SK-N-SH treated with all-trans-retinoic acid at 6 μM for 48 hours (cell line): ENCODE results near the gene SESN2.

Source experiments
- ARNTL ChIP-seq: fragments of 450-650 bp; formaldehyde crosslinking; IDR thresholded peaks from 2 replicates; pipeline ENCODE4 v1.5.0; 2020; ENCODE audit warnings: low read depth, mild to moderate bottlenecking, moderate library complexity, borderline replicate concordance
- BACH2 ChIP-seq: fragments of 250-450 bp; sonication (Bioruptor Pico); IDR thresholded peaks from 2 replicates; pipeline ENCODE4 v1.9.0; 2021; ENCODE audit warnings: mild to moderate bottlenecking, borderline replicate concordance
- ISL1 ChIP-seq: fragments of 250-450 bp; sonication (Bioruptor Pico); IDR thresholded peaks from 2 replicates; pipeline ENCODE4 v2.1.2; 2022; ENCODE audit warnings: mild to moderate bottlenecking, moderate library complexity
- ZFP3 ChIP-seq: fragments of 250-450 bp; sonication (Bioruptor Pico); IDR thresholded peaks from 2 replicates; pipeline ENCODE4 v1.5.0; 2020; ENCODE audit warnings: mild to moderate bottlenecking, moderate library complexity
- ZFP30 ChIP-seq: fragments of 450-650 bp; formaldehyde crosslinking; IDR thresholded peaks from 2 replicates; pipeline ENCODE4 v1.5.0; 2022; ENCODE audit warnings: mild to moderate bottlenecking, moderate library complexity
- ZNF70 ChIP-seq: fragments of 450-650 bp; formaldehyde crosslinking; IDR thresholded peaks from 2 replicates; pipeline ENCODE4 v1.5.0; 2020; ENCODE audit warnings: mild to moderate bottlenecking, moderate library complexity
- ZNF8 ChIP-seq: fragments of 450-650 bp; formaldehyde crosslinking; IDR thresholded peaks from 2 replicates; pipeline ENCODE4 v1.5.0; 2020; ENCODE audit warnings: mild to moderate bottlenecking, moderate library complexity
- TF ChIP-seq, protein P1 (sequence below): fragments of 250-450 bp; sonication (Bioruptor Pico); IDR thresholded peaks from 2 replicates; pipeline ENCODE4 v1.5.0; 2020; ENCODE audit warnings: mild to moderate bottlenecking, moderate library complexity

DNA sequence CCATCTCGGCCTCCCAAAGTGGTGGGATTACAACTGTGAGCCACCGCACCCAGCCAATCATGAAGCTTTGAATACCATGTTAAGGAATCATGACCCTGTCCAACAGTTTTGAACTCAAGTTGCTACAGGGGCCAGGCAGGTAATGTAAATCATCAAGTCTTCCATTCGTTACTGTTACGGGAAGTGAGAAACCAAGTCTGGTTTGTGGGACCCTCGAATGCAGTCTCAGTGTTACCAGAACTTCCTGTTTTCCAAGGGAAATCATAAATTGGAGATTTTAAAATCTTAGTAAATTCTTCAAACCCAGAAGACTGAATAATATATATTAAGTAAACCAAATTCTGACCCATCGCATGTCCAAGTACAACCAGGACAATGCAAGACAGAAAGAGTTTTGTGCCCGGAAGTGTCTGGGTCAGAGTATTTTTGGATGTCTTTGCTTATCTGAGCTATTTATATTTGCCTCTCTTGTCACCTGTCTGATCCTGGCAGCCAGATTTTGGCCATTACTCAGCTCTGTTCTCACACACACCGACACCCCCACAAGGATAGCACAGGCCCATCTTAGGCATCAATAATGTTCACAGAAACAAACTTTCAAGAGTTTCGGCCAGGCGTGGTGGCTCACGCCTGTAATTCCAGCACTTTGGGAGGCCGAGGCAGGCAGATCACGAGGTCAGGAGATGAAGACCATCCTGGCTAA, 14.6 kb upstream of the SESN2 start:
- TF ChIP-seq, protein P1, sequence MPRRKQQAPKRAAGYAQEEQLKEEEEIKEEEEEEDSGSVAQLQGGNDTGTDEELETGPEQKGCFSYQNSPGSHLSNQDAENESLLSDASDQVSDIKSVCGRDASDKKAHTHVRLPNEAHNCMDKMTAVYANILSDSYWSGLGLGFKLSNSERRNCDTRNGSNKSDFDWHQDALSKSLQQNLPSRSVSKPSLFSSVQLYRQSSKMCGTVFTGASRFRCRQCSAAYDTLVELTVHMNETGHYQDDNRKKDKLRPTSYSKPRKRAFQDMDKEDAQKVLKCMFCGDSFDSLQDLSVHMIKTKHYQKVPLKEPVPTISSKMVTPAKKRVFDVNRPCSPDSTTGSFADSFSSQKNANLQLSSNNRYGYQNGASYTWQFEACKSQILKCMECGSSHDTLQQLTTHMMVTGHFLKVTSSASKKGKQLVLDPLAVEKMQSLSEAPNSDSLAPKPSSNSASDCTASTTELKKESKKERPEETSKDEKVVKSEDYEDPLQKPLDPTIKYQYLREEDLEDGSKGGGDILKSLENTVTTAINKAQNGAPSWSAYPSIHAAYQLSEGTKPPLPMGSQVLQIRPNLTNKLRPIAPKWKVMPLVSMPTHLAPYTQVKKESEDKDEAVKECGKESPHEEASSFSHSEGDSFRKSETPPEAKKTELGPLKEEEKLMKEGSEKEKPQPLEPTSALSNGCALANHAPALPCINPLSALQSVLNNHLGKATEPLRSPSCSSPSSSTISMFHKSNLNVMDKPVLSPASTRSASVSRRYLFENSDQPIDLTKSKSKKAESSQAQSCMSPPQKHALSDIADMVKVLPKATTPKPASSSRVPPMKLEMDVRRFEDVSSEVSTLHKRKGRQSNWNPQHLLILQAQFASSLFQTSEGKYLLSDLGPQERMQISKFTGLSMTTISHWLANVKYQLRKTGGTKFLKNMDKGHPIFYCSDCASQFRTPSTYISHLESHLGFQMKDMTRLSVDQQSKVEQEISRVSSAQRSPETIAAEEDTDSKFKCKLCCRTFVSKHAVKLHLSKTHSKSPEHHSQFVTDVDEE (CRISPR knock-in tag), result no peak
- TF ChIP-seq ZFP3 (CRISPR knock-in tag) (no peak), ISL1 (CRISPR knock-in tag) (no peak), BACH2 (no peak), ZNF8 (CRISPR knock-in tag) (no peak), ZNF70 (CRISPR knock-in tag) (no peak), ARNTL (CRISPR knock-in tag) (no peak), ZFP30 (no peak)
